SIG-M5 treated with dmso at 0.1 percent for 504 hours (cell line): ENCODE measurements around the gene CNTNAP1.

Experiments
- DNase-seq: peaks from one replicate; lab custom pipeline; 2025; ENCODE audit not compliant: unreplicated experiment; lab: John Stamatoyannopoulos, UW

Gene CNTNAP1

DNA sequence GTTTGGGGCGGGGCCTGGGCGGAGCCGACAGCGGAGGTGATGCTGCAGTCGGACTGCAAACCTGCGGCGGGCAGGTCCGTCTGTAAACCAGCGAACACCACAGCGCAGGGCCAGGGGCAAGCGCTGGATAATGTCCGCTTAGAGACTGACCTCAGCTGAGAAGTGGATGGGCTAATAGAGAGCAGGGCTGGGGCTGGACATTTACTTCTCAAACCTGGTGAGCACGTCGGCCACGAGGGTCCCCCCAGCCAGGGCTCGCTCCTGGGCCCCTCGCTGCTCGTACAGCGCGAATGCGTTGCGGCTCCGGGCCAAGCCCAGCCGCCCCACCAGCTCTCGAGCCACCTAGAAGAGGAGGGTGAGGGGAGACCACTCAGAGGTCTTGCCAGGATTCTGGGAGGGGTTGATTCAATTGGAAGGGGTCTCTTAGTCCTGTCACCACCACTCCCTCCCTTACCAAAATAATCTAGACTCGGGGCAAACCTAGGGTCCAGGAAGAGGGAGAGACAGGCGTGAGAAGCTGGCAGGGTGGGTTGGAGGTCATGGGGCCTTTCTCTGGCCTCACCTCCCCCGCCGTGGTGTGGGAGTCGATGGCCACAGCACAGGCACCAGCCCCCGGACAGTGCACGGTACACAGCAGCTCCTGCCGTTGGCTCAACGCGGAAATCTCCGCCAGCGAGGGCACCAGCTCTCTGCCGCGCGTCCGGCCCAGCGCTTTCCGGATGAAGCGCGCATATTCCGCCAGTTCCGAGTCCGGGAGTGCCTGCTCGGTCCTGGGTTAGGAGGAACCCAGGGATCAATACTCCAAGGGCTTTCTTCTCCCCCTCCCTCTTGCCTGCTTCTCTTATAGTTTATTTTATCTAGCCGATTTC lies 11.3 kb upstream of the CNTNAP1 start:
- DNase-seq = no peak

DNA sequence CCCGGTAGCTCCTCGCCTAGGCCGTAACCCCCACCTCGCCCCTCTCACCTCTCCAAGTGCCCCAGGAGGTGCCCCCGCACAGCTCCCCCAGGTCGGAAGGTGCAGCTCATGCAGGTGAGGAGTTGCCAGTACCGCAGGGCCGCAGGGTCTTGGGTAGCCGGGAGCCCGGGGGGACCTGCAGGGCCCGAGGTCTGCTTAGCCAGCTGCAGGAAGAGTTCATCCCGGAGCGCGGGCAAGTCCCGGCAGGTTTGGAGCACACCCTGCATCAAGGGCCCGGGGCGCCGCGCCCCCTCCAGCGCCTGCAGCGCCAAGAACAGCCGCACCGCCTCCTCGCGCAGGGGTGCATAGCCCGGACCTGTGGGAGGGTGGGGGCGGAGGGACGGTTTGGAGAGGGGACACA lies 10.3 kb upstream of the CNTNAP1 start:
- DNase-seq = no peak

DNA sequence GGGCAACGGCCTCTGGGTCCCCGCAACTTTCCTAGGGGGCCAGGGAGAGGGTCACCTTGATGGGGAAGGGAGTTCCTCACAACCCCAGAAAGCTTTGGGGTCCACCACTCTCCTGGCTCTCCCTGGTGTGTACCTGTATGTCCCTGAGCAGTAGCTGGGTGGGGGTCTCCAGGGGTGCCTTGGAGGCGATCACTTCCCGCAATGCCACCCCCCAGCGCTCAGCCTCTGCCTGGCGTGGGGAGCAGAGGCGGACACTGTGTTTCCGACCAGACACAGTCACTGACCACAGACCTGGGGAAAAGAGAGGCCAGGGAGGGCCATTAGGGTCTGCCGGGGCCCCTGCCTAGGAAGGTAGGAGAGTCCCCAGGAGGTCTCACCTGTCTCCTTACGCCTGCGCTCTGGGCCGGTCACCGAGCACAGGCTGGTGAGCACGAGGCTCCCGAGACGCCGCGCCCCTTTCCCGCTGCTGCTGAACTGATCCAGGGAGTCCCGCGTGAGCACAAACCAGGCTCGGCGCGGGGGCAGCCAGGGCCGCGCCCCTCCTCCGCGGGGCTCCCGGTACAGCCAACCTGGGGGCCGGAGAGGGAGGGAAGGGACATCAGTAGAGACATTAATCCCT lies 9.0 kb upstream of the CNTNAP1 start:
- DNase-seq = no peak

DNA sequence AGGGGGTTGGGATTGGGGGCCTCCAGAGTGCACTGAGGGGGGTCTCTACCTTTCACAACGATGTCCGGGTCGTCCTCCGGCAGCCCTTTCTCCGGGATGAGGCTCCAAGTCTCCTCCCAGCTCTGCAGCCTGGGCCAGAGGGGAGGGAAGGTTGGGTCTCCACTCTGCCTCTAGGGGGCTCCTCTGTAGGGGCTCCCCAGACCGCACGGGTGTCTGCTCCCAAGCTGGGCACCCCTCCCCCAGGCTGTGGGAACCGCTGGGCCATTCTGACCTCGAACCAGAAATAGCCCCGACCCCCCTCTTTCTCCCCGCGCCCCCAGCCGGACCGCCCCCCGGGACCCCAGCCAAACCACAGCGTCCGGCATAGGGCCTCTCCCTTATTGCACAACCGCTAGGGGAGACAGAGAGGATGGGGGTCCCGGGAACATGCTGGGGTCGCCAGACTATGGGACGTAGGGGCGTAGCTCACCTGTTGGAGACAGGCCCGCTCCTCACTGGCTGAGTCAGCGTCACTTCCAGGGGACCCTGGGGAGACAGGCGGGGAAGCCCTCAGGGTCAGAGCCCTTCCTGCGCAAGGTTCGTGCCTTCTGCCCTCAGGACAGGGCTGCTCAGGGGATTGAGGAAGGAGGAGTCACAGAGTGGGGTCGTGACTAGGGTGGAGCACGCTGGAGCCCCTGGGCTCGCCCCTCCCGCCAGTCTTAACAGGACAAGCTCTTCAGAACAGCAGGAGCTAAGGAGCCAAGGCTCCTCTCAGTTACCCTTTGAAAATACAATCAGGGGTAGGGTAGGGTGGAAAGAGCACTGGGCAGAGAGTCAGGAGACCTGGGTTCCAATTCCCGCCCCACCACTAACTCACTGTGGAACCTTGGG lies 8.2 kb upstream of the CNTNAP1 start:
- peak; percentile 43 for DNase-seq

DNA sequence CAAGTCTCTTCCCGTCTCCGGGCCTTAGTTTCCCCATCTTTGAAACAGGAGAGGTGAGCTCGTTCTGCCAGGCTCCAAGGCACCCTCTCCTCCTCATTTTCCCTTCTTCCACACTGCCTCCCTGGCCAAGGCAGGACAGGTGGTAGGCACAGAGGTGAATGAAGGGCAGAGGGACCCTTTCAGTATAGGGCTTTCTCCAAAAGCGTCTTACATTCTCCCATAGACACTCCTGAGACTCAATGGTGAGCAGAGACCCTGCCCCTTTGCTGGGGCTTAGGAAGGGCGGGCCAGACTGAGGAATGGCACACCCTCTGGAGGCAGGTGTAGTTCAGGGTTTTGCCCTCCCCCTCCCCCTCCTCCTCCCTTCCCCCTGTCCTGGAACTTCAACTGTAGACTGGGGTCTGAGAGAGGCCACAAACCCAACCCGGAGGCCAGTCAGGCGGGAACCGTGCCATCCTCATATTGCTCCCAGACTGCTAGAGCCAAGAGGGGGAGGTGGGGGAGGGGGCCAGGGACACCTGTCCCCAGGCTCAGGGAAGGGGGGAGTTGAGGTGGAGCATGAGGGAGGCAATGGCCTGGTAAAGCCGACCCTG lies 7.5 kb upstream of the CNTNAP1 start:
- no peak for DNase-seq

DNA sequence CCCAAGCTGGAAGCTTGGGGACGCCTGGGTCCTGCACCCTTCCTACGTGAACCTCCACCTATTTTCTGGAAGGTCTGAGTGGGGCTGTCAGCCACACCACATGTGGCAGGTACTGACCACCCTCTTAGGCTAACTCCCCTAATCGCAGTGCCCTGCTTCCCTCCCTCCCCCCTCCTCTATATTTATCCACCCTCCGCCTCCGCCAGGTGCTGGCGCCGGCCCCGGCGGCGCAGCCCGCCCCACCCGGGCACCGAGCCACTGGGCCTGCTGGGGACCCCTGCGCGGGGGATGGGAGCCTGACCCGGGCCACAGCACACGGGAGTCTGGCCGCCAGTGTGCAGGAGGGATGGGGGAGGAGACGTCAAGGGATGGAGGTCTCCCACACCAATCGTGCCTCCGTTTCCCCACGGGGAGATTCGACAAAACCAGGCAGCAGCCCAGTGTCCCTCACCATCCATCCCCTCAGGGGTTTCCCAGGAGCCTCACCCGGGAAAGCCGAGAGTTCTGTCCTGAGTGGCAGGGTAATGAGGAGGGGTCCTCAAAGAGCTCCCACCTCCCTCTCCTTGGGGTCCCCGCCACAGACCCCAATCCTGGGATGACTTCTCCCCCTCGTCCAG lies 6.9 kb upstream of the CNTNAP1 start:
- DNase-seq = no peak

DNA sequence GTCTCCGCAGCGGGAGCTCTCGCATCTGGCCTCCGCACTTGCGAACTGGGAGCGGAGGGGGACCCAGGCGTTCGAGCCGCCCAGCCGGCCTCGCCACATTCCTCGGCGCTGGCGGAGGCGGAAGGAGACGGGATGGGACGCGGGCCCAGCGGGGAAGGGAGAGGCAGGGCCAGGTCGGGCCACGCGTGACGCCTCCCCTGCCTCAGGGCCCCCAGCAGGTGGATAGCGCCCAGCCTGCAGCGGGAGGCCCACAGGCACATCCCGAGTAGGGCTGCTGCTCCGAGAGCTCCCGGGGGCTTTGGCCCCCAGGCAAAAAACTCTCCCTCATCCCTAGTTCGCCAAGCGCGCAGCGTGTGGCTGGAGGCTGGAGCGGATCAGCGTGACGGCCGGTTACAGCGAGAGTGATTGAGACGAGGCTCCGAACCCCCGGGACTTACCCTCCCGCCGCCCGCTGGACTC lies 6.3 kb upstream of the CNTNAP1 start:
- DNase-seq = peak; percentile 39

DNA sequence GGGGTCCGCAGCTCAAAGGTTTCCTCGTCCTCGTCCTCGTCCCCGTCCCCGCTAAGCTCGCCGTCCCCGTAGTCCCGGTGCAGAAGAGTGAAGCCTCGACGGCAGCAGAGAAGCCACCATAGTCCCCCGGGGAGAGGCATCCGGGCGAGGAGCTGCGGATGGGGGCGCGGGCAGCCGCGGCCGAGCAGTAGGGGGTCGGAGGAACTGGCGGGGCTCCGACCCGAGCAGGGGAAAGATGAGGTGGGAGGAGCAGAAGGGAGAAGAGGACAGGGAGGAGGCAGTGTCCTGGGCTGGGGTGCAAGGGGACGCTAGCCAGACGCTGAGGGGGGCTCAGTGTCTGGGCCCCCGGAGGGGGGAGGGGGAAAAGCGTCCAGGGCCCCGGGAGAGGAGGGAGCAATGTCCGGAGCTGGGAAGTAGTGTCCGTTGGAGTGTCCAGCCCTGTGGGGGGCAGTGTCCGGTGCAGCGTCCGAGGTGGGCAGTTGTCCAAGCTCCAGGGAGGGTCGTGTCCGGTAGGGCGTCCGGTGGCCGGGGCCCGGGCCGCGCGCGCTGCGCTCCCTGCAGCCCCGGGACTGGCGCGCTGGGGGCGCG lies 5.8 kb upstream of the CNTNAP1 start, which contains the start of gene PLEKHH3:
PLEKHH3 (minus strand) TSS at position 571 of the 588 bp plus-strand sequence; CDS start at position 140, 431 bp downstream.
- no peak for DNase-seq

DNA sequence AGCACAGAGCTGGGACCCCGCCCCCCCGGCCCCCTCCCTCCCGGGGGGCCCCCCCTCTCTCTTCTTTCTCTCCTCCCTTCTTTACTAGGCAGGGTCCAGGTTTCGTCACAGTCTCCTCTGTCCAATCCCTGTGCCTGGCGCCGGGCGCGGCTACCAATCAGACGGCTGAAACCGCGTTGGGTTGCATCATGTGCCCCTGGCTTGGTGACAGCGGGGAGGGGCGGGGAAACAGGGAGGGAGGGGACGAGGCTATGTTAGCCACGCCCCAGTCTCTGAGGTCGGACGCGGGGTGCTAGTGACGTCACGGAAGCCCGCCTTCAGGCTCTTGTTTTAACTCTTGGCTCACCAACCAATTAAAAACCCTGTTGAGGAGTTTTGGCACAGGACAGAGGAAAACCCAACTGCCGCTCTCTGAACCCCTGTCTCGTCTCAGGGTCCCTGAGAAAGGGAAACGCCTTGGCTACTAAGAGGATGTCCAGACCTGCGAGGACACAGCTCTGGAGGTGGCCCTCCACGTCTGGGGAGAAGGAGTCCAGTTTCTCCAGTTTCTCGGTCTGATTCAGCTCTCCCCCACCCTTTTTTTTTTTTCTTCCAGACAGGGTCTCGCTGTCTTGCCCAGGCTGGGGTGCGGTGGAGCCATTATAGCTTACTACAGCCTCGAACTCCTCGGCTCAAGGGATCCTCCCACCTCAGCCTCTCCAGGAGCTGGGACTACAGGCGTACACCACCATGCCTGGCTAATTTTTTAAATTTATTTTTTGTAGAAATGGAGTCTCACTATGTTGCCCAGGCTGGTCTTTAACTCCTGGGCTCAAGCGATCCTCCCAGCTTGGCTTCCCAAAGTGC lies 5.1 kb upstream of the CNTNAP1 start:
- DNase-seq = peak; percentile 99

DNA sequence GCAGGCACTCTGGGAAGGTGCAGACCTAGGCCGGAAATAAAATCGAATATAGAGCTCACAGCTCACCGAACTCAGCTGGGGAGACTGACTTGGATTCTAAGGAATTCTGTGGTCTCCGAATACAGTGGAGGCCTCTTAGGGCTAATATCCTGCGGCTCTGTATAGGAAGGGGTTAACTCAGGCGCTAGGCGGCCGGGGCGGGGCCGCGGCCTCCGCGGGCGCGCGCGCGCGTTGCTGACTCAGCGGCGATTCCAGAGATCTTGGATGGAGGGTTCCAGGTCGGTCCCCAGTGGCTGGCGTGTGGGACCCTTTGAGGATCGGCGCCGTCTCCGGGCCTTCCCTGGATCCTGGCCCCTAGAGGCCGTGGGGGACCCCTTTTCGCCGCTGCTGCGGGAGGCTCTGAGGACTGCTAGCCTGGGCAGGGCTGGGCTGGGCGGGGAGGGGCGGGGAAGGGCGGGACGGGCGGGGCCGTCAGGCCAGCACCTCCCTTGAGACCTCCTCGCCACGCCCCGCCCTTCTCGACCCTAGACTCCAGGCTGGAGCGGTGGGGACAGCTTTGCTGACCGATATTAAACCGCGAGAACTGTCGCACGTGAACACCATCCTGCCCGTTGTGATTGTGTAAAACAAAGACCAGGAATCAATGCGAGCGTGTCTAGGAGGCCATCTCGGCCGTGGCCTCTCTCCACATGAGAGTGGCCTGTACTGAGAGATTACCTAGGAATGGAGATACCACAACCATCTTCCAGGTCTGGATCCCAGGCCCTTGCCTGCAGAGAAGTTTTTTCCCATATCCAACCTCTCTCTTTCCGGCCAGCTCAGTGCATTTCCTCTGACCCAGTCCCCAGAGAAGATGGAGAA lies 4.2 kb upstream of the CNTNAP1 start:
- peak; percentile 82 for DNase-seq

DNA sequence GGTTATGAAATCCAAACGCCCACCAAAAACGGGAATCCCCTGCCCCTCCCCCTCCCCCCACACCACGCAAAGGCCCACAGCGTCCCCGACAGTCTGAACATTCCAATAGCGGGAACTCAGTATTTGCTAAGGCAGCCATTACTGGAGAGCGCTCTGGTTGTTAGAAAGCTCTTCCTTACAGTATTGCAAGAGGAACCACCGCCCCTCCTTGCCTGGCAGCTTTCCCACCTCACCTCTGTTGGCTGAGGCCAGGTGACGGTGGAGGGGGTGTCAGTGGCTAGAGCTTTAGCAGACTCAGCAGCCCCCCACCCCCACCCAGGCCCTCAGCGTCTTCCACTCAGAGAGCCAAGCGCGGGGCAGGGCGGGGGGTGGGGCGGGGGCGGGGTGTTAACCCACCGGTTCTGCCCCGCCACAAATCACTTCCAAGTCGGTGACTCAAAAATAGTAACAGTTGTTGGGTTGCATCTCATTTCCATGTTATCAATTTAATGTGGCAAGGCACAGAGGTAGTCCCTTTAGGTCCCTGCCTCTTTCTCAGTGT lies 3.3 kb upstream of the CNTNAP1 start:
- DNase-seq = peak; percentile 18

DNA sequence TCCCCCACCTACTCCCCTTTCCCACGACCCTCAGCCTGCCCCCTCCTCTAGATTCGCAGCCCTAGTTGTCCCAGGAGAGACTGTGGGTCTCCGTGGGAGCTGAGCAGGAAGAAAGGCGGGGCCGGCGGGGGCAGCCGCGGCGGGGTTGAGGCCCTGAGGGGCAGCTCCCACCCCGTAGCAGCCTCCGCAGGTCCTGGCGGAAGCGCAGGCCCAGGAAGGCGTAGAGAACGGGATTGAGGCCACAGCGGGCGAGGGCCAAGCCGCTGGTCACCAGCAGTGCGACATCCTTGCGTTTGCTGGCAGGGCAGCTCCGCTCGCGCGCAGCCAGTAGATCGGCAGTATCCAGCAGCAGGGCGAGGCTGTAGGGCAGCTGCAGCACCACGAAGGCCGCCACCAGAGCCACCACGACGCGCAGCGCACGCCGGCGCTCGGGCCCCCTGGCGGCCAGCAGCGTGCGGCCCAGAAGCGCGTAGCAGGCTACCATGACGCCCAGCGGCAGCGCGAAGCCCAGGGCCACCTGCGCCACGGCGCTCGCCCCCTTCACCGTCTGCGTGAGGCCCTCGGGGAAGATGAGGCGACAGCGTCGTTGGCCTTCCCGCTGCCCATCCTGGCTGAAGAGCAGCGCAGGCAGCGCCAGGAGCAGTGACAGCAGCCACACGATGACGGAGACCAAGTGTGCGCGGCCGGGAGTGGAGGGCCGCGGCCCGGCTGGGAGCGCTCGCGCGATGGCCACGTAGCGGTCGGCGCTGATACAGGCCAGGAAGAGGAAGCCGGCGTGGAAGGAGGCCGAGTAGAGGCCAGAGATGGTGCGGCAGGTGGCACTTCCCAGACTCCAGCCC lies 2.6 kb upstream of the CNTNAP1 start:
- DNase-seq = peak; percentile 45

DNA sequence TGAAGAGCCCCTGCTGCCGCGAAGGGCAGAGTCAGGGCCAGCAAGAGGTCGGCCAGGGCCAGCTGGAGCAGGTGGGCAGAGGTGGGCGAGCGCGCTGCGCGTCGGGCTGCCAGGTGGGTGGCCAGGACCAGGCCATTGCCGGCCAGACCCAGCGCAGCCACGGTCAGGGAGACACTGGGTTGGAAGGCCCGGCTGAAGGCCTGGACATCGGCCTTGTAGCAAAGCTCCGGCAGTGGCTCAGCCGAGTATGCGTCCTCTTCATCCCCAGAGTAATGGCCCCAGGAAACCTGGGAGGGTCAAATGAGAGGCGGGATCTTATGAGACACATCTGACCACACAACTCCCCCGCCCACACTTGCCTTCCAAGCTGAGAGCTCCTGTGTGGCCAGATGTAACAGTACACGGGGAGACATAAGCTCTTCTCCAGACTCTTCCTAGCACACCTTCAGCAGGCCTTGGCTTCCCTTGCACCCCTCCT lies 2.0 kb upstream of the CNTNAP1 start:
- no peak for DNase-seq

DNA sequence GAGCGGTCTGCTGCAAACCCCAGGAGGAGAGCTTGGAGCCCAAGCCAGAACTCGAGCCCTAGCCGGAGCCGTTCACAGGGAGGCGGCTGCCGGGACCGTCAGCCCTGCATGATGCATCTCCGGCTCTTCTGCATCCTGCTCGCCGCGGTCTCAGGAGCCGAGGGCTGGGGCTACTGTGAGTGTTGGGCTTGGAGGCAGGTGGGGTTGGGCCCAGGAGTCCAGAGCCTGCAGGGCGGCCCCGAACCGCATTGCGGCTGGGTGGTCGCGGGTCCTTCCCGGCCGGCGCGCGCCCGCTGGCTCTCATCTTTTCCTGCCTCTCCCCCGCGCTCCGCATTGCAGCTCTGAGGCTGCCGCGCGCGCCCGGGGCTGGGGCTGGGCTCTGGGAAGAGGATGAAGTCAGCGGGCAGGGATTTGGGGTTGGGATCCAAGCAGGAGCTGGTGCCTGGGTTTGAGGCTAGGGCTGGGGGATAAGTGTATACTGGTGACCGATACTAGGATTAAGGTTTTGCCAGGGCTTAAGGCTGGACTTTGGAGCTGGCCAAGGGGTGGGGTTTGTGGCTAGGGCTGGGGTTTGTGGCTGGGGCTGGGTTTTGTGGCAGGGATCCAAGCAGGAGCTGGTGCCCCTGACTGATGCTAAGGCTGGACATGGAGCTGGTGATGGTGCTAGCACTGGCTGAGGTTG lies 532 bp downstream of the CNTNAP1 start:
- peak; percentile 13 for DNase-seq

DNA sequence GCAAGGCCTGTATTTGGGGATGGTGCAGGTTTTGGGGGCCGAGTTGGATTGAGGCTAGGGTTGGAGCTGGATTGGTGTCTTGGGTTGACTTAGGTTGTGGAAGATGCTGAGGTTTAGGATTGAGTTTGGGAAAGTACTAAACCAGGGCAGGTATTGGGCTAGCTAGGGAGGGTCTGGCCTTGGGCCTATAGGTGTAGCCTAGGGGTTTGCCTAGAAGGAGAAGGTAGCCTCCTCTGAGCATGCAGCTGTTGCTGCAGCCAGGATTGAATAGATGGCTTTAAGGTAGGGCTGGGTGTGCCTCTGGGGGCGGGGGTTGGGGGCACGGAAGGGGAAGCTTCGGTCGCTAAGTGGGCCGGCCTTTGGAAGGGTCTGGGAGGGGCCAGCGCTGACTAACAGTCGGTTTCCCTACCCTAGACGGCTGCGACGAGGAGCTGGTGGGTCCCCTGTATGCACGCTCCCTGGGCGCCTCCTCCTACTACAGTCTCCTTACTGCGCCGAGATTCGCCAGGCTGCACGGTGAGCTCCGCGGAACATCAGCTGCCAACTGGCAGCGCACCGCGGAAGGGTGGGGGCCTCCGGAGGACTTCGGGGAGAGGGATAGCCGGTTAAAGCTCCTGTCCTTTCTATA lies 1.2 kb downstream of the CNTNAP1 start:
- DNase-seq = no peak
